ENCODE measurements around the gene FCHSD2.
"Not testable (repeated sequence)": the region's sequence is repeated elsewhere in the genome, so short reads cannot be mapped to it uniquely, and the experiment has no call there.

DNA sequence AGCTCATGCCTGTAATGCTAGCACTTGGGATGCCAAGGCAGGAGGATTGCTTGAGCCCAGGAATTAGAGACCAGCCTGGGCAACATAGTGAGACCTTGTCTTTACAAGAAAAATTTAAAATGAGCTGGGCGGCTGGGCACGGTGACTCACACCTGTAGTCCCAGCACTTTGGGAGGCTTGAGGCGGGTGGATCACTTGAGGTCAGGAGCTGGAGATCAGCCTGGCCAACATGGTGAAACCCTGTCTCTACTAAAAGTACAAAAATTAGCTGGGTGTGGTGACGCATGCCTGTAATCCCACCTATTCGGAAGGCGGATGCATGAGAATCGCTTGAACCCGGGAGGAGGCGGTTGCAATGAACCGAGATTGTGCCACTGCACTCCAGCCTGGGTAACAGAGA is 330.4 kb downstream of the FCHSD2 start:
- not testable (repeated sequence) for TF ChIP-seq EZH2 (IDR thresholded peaks at IDR 0.05; ENCODE audit: borderline replicate concordance, low read length)
- TF ChIP-seq, protein P1, sequence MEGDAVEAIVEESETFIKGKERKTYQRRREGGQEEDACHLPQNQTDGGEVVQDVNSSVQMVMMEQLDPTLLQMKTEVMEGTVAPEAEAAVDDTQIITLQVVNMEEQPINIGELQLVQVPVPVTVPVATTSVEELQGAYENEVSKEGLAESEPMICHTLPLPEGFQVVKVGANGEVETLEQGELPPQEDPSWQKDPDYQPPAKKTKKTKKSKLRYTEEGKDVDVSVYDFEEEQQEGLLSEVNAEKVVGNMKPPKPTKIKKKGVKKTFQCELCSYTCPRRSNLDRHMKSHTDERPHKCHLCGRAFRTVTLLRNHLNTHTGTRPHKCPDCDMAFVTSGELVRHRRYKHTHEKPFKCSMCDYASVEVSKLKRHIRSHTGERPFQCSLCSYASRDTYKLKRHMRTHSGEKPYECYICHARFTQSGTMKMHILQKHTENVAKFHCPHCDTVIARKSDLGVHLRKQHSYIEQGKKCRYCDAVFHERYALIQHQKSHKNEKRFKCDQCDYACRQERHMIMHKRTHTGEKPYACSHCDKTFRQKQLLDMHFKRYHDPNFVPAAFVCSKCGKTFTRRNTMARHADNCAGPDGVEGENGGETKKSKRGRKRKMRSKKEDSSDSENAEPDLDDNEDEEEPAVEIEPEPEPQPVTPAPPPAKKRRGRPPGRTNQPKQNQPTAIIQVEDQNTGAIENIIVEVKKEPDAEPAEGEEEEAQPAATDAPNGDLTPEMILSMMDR (IDR thresholded peaks at IDR 0.05; ENCODE audit: low read length): not testable (repeated sequence)

Data from OCI-LY1 (cell line).